IMR-90 (cell line): ENCODE measurements around the gene CYB5R3. TPM values are rescaled to one million over a fixed set of nuclear protein-coding genes. Genes with fewer than 3 reads are reported as not detected.

ENCODE experiments used
- ATAC-seq: fragments of 200-7000 bp; cut with Tn5 transposase; 2 replicates; pipeline ENCODE4 v1.9.1; 2020; ENCODE audit warnings: low read depth, mild to moderate bottlenecking, moderate library complexity
- BruUV-seq: library from RNA; stranded (reverse); fragments of 400-500 nt; replicated peaks from 2 replicates; lab custom pipeline; 2021; lab: Mats Ljungman, UMichigan
- CTCF ChIA-PET: fragments of 300-600 bp; formaldehyde crosslinking; extraction: SDS; loops from one replicate; lab custom pipeline; 2021; ENCODE audit warnings: antibody characterized with exemption; lab: Yijun Ruan, JAX
- POLR2A ChIA-PET: fragments of 300-600 bp; sonication (Branson Sonifier 250); formaldehyde crosslinking; loops from one replicate; lab custom pipeline; 2022; ENCODE audit warnings: antibody characterized with exemption; ENCODE audit not compliant: unreplicated experiment; lab: Charles Lee
- DNase-seq: peaks from one replicate; pipeline ENCODE4 v3.0.0; 2013
- H2AFZ ChIP-seq: replicated peaks from 2 replicates; pipeline ENCODE3; 2013; ENCODE audit warnings: low read length, mild to moderate bottlenecking; ENCODE audit not compliant: poor library complexity
- H2AK5ac ChIP-seq: 2 replicates; pipeline ENCODE4 v1.6.1; 2013; ENCODE audit warnings: low read depth, low read length, inconsistent platforms
- H2AK9ac ChIP-seq: replicated peaks from 2 replicates; pipeline ENCODE3; 2013; ENCODE audit warnings: mild to moderate bottlenecking, low read depth, low read length, moderate library complexity; ENCODE audit not compliant: poor library complexity
- H2BK120ac ChIP-seq: 2 replicates; pipeline ENCODE4 v1.6.1; 2013; ENCODE audit warnings: low read depth, low read length, inconsistent platforms
- H2BK15ac ChIP-seq: 3 replicates; pipeline ENCODE4 v1.6.1; 2013; ENCODE audit warnings: low read depth, low read length, inconsistent platforms
- H2BK20ac ChIP-seq: 2 replicates; pipeline ENCODE4 v1.6.1; 2013; ENCODE audit warnings: low read depth, mild to moderate bottlenecking, inconsistent platforms, low read length, moderate library complexity
- H2BK5ac ChIP-seq: 2 replicates; pipeline ENCODE4 v1.6.1; 2013; ENCODE audit warnings: mild to moderate bottlenecking, low read depth, low read length, inconsistent platforms; ENCODE audit not compliant: poor library complexity, severe bottlenecking
- H3K14ac ChIP-seq: replicated peaks from 2 replicates; pipeline ENCODE4 v1.6.1; 2013; ENCODE audit warnings: low read depth, low read length, inconsistent platforms
- H3K18ac ChIP-seq: 2 replicates; pipeline ENCODE4 v1.6.1; 2013; ENCODE audit warnings: low read depth, low read length, control low read depth
- H3K23ac ChIP-seq: 2 replicates; pipeline ENCODE4 v1.6.1; 2013; ENCODE audit warnings: low read depth, low read length, inconsistent platforms
- H3K27ac ChIP-seq: 2 replicates; pipeline ENCODE4 v1.5.1; 2013; ENCODE audit warnings: mild to moderate bottlenecking, control low read depth, low read length; ENCODE audit not compliant: insufficient read depth
- H3K27me3 ChIP-seq: 2 replicates; pipeline ENCODE4 v1.6.1; 2013; ENCODE audit warnings: low read length; ENCODE audit not compliant: control insufficient read depth, insufficient read depth
- H3K36me3 ChIP-seq: 2 replicates; pipeline ENCODE4 v1.6.1; 2013; ENCODE audit warnings: low read length, mixed read lengths; ENCODE audit not compliant: control insufficient read depth, insufficient read depth
- H3K4ac ChIP-seq: 2 replicates; pipeline ENCODE4 v1.6.1; 2013; ENCODE audit warnings: low read depth, low read length, inconsistent platforms
- H3K4me1 ChIP-seq: 2 replicates; pipeline ENCODE4 v1.6.1; 2013; ENCODE audit warnings: low read length, mixed read lengths; ENCODE audit not compliant: control insufficient read depth, insufficient read depth
- H3K4me2 ChIP-seq: 2 replicates; pipeline ENCODE4 v1.6.1; 2013; ENCODE audit warnings: low read depth, mild to moderate bottlenecking, control low read depth, low read length, moderate library complexity
- H3K4me3 ChIP-seq: 2 replicates; pipeline ENCODE4 v1.5.1; 2013; ENCODE audit warnings: low read depth, mild to moderate bottlenecking, control low read depth, low read length, moderate library complexity; ENCODE audit not compliant: insufficient read depth
- H3K56ac ChIP-seq: 2 replicates; pipeline ENCODE4 v1.6.1; 2013; ENCODE audit warnings: low read length, inconsistent platforms; ENCODE audit not compliant: insufficient read depth; ENCODE audit errors: extremely low read depth
- H3K79me1 ChIP-seq, 2 experiments: 2 replicates each; pipeline ENCODE4 v1.6.1; 2013; ENCODE audit warnings: low read length in 2 of 2, inconsistent platforms in 1 of 2, low read depth in 1 of 2
- H3K9ac ChIP-seq: 2 replicates; pipeline ENCODE4 v1.6.1; 2013; ENCODE audit warnings: low read depth, low read length, control low read depth
- H3K9me1 ChIP-seq: 2 replicates; pipeline ENCODE4 v1.6.1; 2013; ENCODE audit warnings: low read length, inconsistent platforms; ENCODE audit not compliant: insufficient read depth
- H3K9me3 ChIP-seq: 2 replicates; pipeline ENCODE4 v1.6.1; 2013; ENCODE audit warnings: low read length; ENCODE audit not compliant: control insufficient read depth, insufficient read depth
- H4K20me1 ChIP-seq: 2 replicates; pipeline ENCODE4 v1.6.1; 2013; ENCODE audit warnings: low read length, inconsistent platforms; ENCODE audit not compliant: insufficient read depth
- H4K5ac ChIP-seq: 2 replicates; pipeline ENCODE4 v1.6.1; 2013; ENCODE audit warnings: mild to moderate bottlenecking, low read depth, low read length, control low read depth
- H4K8ac ChIP-seq, 2 experiments: 2 replicates each; pipeline ENCODE4 v1.6.1; 2013; ENCODE audit warnings: low read depth in 2 of 2, low read length in 2 of 2, control low read depth in 1 of 2, inconsistent platforms in 1 of 2
- H4K91ac ChIP-seq: 2 replicates; pipeline ENCODE4 v1.6.1; 2013; ENCODE audit warnings: low read depth, low read length, inconsistent platforms; ENCODE audit not compliant: insufficient read depth
- BHLHE40 ChIP-seq: fragments of 150-350 bp; IDR thresholded peaks from 2 replicates; pipeline ENCODE4 v1.6.1; 2016; ENCODE audit warnings: mild to moderate bottlenecking, low read depth, low read length
- CEBPB ChIP-seq: IDR thresholded peaks from 2 replicates; pipeline ENCODE4 v1.6.1; 2012; ENCODE audit warnings: low read depth, low read length, improper control_type of control experiment
- CHD1 ChIP-seq: IDR thresholded peaks from 2 replicates; pipeline ENCODE4 v1.6.1; 2012; ENCODE audit warnings: low read depth, low read length, improper control_type of control experiment
- CTCF ChIP-seq: conservative IDR thresholded peaks from 2 replicates; pipeline ENCODE4 v1.5.1; 2012; ENCODE audit warnings: mild to moderate bottlenecking, low read depth, low read length, improper control_type of control experiment
- ELK1 ChIP-seq: fragments of 150-350 bp; IDR thresholded peaks from 2 replicates; pipeline ENCODE4 v1.6.1; 2016; ENCODE audit warnings: low read depth, mild to moderate bottlenecking, low read length, moderate library complexity, borderline replicate concordance
- FOS ChIP-seq: fragments of 150-350 bp; IDR thresholded peaks from 2 replicates; pipeline ENCODE4 v1.6.1; 2016; ENCODE audit warnings: low read depth, low read length
- MAFK ChIP-seq: IDR thresholded peaks from 2 replicates; pipeline ENCODE4 v1.6.1; 2012; ENCODE audit warnings: low read depth, low read length, improper control_type of control experiment
- MAZ ChIP-seq: IDR thresholded peaks from 2 replicates; pipeline ENCODE4 v1.6.1; 2012; ENCODE audit warnings: low read depth, mild to moderate bottlenecking, low read length, improper control_type of control experiment, moderate library complexity, borderline replicate concordance
- MXI1 ChIP-seq: IDR thresholded peaks from 2 replicates; pipeline ENCODE4 v1.6.1; 2012; ENCODE audit warnings: low read depth, mild to moderate bottlenecking, low read length, moderate library complexity, borderline replicate concordance
- NFE2L2 ChIP-seq: fragments of 150-350 bp; IDR thresholded peaks from 2 replicates; pipeline ENCODE4 v1.6.1; 2016; ENCODE audit warnings: low read depth, mild to moderate bottlenecking, low read length
- POLR2A ChIP-seq: IDR thresholded peaks from 2 replicates; pipeline ENCODE4 v1.6.1; 2012; ENCODE audit warnings: mild to moderate bottlenecking, low read depth, low read length
- RAD21 ChIP-seq: IDR thresholded peaks from 2 replicates; pipeline ENCODE4 v1.6.1; 2012; ENCODE audit warnings: low read length, improper control_type of control experiment
- RCOR1 ChIP-seq: IDR thresholded peaks from 2 replicates; pipeline ENCODE4 v1.6.1; 2012; ENCODE audit warnings: mild to moderate bottlenecking, low read length, improper control_type of control experiment; ENCODE audit not compliant: insufficient replicate concordance
- RFX5 ChIP-seq: IDR thresholded peaks from 2 replicates; pipeline ENCODE4 v1.8.0; 2012; ENCODE audit warnings: low read depth, mild to moderate bottlenecking, low read length, moderate library complexity
- SMC3 ChIP-seq: fragments of 150-350 bp; IDR thresholded peaks from 2 replicates; pipeline ENCODE4 v1.6.1; 2016; ENCODE audit warnings: low read depth, mild to moderate bottlenecking, antibody characterized with exemption, low read length, moderate library complexity
- USF2 ChIP-seq: fragments of 150-350 bp; IDR thresholded peaks from 2 replicates; pipeline ENCODE4 v1.6.1; 2017; ENCODE audit warnings: mild to moderate bottlenecking, antibody characterized with exemption, low read length, low read depth
- WGBS, 2 experiments: methylation state at CpG; one replicate each; pipeline versions ENCODE4 v1.1.5 to v1.1.7; 2013; ENCODE audit warnings: missing lambda C conversion rate in 2 of 2; ENCODE audit not compliant: insufficient read length in 1 of 2; ENCODE audit errors: extremely low coverage in 2 of 2; 5-methylcytosine and 5-hydroxymethylcytosine counted together
- dilution Hi-C: fragments of 300-500 bp; cut with HindIII; formaldehyde crosslinking; loops from one replicate; pipeline ENCODE4 v1.14.3; 2018; ENCODE audit warnings: low sequenced_read_pairs; ENCODE audit not compliant: unreplicated experiment
- in situ Hi-C: fragments of 300-500 bp; cut with MboI; formaldehyde crosslinking; loops from 3 replicates; pipeline ENCODE4 v1.14.3; 2019; ENCODE audit warnings: low sequenced_read_pairs, inconsistent platforms, mixed read lengths
- intact Hi-C: fragments of 100-400 bp; cut with micrococcal nuclease; formaldehyde crosslinking; loops from 2 replicates; pipeline ENCODE4 v1.10.0; 2022
- polyA plus RNA-seq, 3 experiments: library from polyadenylated mRNA; depleted of rRNA; stranded (reverse); fragments of >200 nt; gene quantifications; 2 replicates each; pipeline ENCODE4 v1.2.3, GENCODE V29; 2012; ENCODE audit warnings: low replicate concordance in 1 of 3
- total RNA-seq: library from RNA; depleted of rRNA; stranded (reverse); fragments of >200 nt; gene quantifications from 2 replicates; pipeline ENCODE4 v1.2.3, GENCODE V29; 2012

Gene CYB5R3
- total and polyA plus RNA-seq, 2 of the 4 experiments (the other 2 are of a cell fraction): 44.1 to 362 TPM

- intact Hi-C loops: no loop called here
- no peak for TF ChIP-seq NFE2L2
- TF ChIP-seq ELK1: no peak
- TF ChIP-seq RAD21: no peak
- no peak for TF ChIP-seq MAFK
- TF ChIP-seq MXI1: no peak
- no peak for TF ChIP-seq SMC3
- no peak for TF ChIP-seq CTCF
- TF ChIP-seq CEBPB: no peak
- no peak for TF ChIP-seq MAZ
- TF ChIP-seq CHD1: no peak
- TF ChIP-seq RCOR1: no peak
- TF ChIP-seq FOS: no peak
- no peak for TF ChIP-seq RFX5
- no peak for TF ChIP-seq BHLHE40
- no peak for TF ChIP-seq USF2
- TF ChIP-seq POLR2A: no peak
- ATAC-seq (no peak), DNase-seq (no peak)
- Histone ChIP-seq H2AK9ac (no peak overlapping the region), H3K14ac (no peak overlapping the region), H3K27me3 (no peaks in the 10 kb centered on the region), H3K79me1 (peaks cover 3 to 11% of the 10 kb centered on the region in 2 experiments; a peak in 3 of 4 replicates), H3K9me1 (no peaks in the 10 kb centered on the region), H4K20me1 (no peaks in the 10 kb centered on the region), H3K4me1 (peaks cover 6% of the 10 kb centered on the region; the same call in 1 of the 2 replicates), H3K9me3 (no peaks in the 10 kb centered on the region), H3K18ac (no peak overlapping the region), H2AFZ (no peak overlapping the region), H3K27ac (no peak overlapping the region), H4K5ac (no peak overlapping the region), H3K23ac (no peak overlapping the region), H3K4me3 (no peak overlapping the region), H2BK15ac (no peak overlapping the region), H2BK120ac (no peak overlapping the region), H3K4ac (no peak overlapping the region), H3K56ac (no peak overlapping the region), H4K91ac (no peak overlapping the region), H3K4me2 (no peak overlapping the region), H2BK20ac (no peak overlapping the region), H3K9ac (no peak overlapping the region), H2BK5ac (no peak overlapping the region), H2AK5ac (no peak overlapping the region), H4K8ac (no peak overlapping the region), H3K36me3 (peaks cover 50% of the 10 kb centered on the region)
- CTCF ChIA-PET: no interaction called here
- WGBS, 2 experiments: 88% methylated on average over 1 of the region's 1 CpG; no CpG with 5 or more reads in 1 of the 2 experiments
- POLR2A ChIA-PET: no interaction called here
- in situ Hi-C loops: no loop called here
- dilution Hi-C loops: no loop called here
- no TSS peak for BruUV-seq
These were observed 66.2 kb downstream of the CYB5R3 start for GRCh38 chr22:42582987-42583386.
